OCI-LY1 (cell line): ENCODE measurements around the gene FIG4.

Experiments used
- H2AFZ ChIP-seq: fragments of 200-600 bp; sonication (generic), shearing (Covaris generic); 2 replicates; pipeline ENCODE4 v1.6.0; 2014; ENCODE audit warnings: antibody characterized with exemption, mild to moderate bottlenecking, low read length
- H3F3A ChIP-seq: fragments of 200-600 bp; sonication (generic), shearing (Covaris generic); 2 replicates; pipeline ENCODE4 v1.6.0; 2014; ENCODE audit warnings: mild to moderate bottlenecking, antibody characterized with exemption, low read length, moderate library complexity; ENCODE audit not compliant: insufficient read depth
- H3K27ac ChIP-seq: fragments of 200-600 bp; sonication (generic); 2 replicates; pipeline ENCODE4 v1.5.1; 2014; ENCODE audit warnings: low read length, mixed run types, mild to moderate bottlenecking, low read depth; ENCODE audit not compliant: poor library complexity, severe bottlenecking
- H3K27me3 ChIP-seq: fragments of 200-600 bp; sonication (generic); 2 replicates; pipeline ENCODE4 v1.6.0; 2014; ENCODE audit warnings: antibody characterized with exemption, mild to moderate bottlenecking, low read length, moderate library complexity; ENCODE audit not compliant: insufficient read depth
- H3K36me3 ChIP-seq: fragments of 200-600 bp; sonication (generic); 2 replicates; pipeline ENCODE4 v1.6.1; 2014; ENCODE audit warnings: mild to moderate bottlenecking, antibody characterized with exemption, low read length, moderate library complexity, mixed read lengths; ENCODE audit not compliant: insufficient read depth
- H3K4me1 ChIP-seq: fragments of 200-600 bp; sonication (generic); 2 replicates; pipeline ENCODE4 v1.5.1; 2014; ENCODE audit warnings: mild to moderate bottlenecking, low read length, moderate library complexity; ENCODE audit not compliant: insufficient read depth, severe bottlenecking
- H3K4me2 ChIP-seq: fragments of 200-600 bp; sonication (generic), shearing (Covaris generic); 2 replicates; pipeline ENCODE4 v1.6.1; 2014; ENCODE audit warnings: low read length
- H3K4me3 ChIP-seq: fragments of 200-600 bp; sonication (generic); 2 replicates; pipeline ENCODE4 v1.5.1; 2014; ENCODE audit warnings: low read length, low read depth, mild to moderate bottlenecking, mixed read lengths; ENCODE audit not compliant: poor library complexity, severe bottlenecking
- H3K79me2 ChIP-seq: fragments of 200-600 bp; shearing (Covaris generic); 2 replicates; pipeline ENCODE4 v1.6.1; 2016; ENCODE audit warnings: mixed run types, low read length, mixed read lengths; ENCODE audit not compliant: insufficient read depth
- H3K9ac ChIP-seq: fragments of 200-600 bp; sonication (generic), shearing (Covaris generic); 2 replicates; pipeline ENCODE4 v1.6.1; 2014; ENCODE audit warnings: mild to moderate bottlenecking, low read length, mixed read lengths
- H3K9me2 ChIP-seq: fragments of 200-600 bp; sonication (generic), shearing (Covaris generic); 2 replicates; pipeline ENCODE4 v1.6.1; 2014; ENCODE audit warnings: low read depth, mild to moderate bottlenecking, low read length, mixed read lengths
- H3K9me3 ChIP-seq: fragments of 200-600 bp; shearing (Covaris generic); 2 replicates; pipeline ENCODE4 v1.6.1; 2014; ENCODE audit warnings: low read length, mixed read lengths
- H4K20me1 ChIP-seq: fragments of 200-600 bp; sonication (generic), shearing (Covaris generic); 2 replicates; pipeline ENCODE4 v1.6.0; 2016; ENCODE audit warnings: mild to moderate bottlenecking, low read length; ENCODE audit not compliant: insufficient read depth
- CTCF ChIP-seq: fragments of 200-600 bp; sonication (generic), shearing (Covaris generic); IDR thresholded peaks from 2 replicates; pipeline ENCODE4 v1.5.1; 2017; ENCODE audit warnings: mild to moderate bottlenecking, antibody characterized with exemption, low read length, moderate library complexity, mixed read lengths
- EZH2 ChIP-seq: fragments of 200-600 bp; sonication (generic), shearing (Covaris generic); IDR thresholded peaks from 2 replicates; pipeline ENCODE4 v1.8.0; 2017; ENCODE audit warnings: borderline replicate concordance, mixed run types, mild to moderate bottlenecking, antibody characterized with exemption, low read length, moderate library complexity, mixed read lengths

Gene FIG4

DNA sequence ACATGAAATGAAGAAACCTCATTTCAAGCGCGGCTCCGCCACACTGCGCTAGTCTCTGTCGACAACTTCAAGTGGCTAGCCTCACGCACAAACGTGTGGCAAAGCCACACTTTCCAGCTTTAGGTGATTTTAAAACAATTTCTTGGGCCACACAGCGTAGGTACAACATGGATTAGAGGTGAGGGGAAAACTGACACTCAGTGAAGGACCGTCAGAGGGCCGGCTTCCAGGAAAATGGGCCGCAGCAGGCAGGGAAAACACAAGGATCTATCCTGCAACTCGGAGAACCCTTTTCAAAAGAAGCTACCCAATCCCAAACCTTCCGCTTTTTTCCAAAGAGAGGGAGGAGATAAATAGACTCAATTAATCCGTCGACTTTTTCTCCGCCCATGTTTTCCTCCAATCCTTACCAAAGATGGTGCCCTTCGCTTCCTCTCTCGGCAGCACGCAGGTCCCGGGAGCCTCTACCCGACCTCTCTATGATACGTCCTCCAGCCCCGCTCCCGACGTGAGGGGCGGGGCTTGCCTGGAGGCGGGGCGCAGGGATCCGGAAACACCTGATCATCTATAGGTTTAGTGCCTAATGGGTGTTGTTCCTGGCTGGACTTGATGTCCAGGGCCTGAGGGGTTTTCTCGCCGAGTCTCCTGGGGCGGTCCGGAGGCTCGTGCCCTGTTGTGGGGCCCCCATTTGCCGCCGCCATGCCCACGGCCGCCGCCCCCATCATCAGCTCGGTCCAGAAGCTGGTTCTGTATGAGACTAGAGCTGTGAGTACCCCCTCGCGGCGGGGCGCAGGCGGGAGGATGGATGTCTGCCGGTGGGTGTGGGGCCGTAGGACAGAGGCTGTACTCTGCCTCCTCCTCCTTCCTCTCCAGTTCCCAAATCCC lies at the start of gene FIG4, which contains the start of gene AK9:
Gene FIG4 (plus strand): TSS at position 560 of the 885 bp plus-strand sequence. CDS start 140 bp downstream, at position 700.
Gene AK9 (minus strand): TSS at position 466 of the 885 bp plus-strand sequence. CDS start 15,457 bp downstream, outside the sequence.
- H3K9me2 ChIP-seq, result no peaks in the 10 kb centered on the region
- peak; percentile 35; the same call in 1 of the 2 replicates for TF ChIP-seq CTCF
- no peak for TF ChIP-seq EZH2
- H3K9me3 ChIP-seq, result no peaks in the 10 kb centered on the region
- no peak within 1 kb of the TSS for H3K27ac ChIP-seq
- no peaks in the 10 kb centered on the region for H4K20me1 ChIP-seq
- H3K36me3 ChIP-seq, result peaks cover 4% of the 10 kb centered on the region; the same call in 1 of the 2 replicates
- H3F3A ChIP-seq, result no peaks in the 10 kb centered on the region
- H3K27me3 ChIP-seq, result no peaks in the 10 kb centered on the region
- H3K79me2 ChIP-seq, result no peaks in the 10 kb centered on the region
- H3K4me3 ChIP-seq, result peak within 1 kb of the TSS; percentile 95
- peaks cover 25% of the 10 kb centered on the region for H3K4me1 ChIP-seq
- H3K9ac ChIP-seq, result peak within 1 kb of the TSS; percentile 80
- peak within 1 kb of the TSS; percentile 87 for H3K4me2 ChIP-seq
- H2AFZ ChIP-seq, result peak within 1 kb of the TSS; percentile 97

DNA sequence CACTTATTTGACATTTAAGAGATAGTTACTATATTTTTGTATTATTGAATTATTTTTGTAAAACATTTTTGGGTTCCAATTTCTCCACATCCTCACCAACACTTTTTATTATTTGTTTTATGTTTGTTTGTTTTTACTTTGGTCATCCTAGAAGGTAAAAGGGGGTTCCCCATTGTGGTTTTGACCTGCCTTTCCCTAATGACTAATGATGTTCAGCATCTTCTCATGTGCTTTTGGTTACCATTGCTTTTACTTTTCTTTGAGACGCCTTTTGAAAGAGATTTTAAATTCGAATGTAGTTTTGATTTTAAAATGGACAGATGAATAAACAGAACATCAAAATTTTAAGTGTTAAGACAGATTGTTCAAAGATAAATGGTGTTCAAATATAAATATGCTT lies 47.0 kb upstream of the FIG4 start:
- Histone ChIP-seq H3K4me3 (no peak overlapping the region), H3F3A (no peaks in the 10 kb centered on the region), H3K27ac (no peak overlapping the region), H4K20me1 (no peaks in the 10 kb centered on the region), H3K36me3 (no peaks in the 10 kb centered on the region), H3K4me2 (no peak overlapping the region), H3K9ac (no peak overlapping the region), H3K4me1 (no peaks in the 10 kb centered on the region), H3K9me2 (no peaks in the 10 kb centered on the region), H2AFZ (no peak overlapping the region), H3K27me3 (no peaks in the 10 kb centered on the region), H3K9me3 (no peaks in the 10 kb centered on the region), H3K79me2 (no peaks in the 10 kb centered on the region)
- TF ChIP-seq CTCF (no peak), EZH2 (no peak)

- no peaks in the 10 kb centered on the region for H3K4me1 ChIP-seq
- no peak overlapping the region for H3K9ac ChIP-seq
- H4K20me1 ChIP-seq, result no peaks in the 10 kb centered on the region
- H3K4me2 ChIP-seq, result no peak overlapping the region
- H3K27me3 ChIP-seq, result no peaks in the 10 kb centered on the region
- H3K9me3 ChIP-seq, result no peaks in the 10 kb centered on the region
- no peak overlapping the region for H2AFZ ChIP-seq
- no peak overlapping the region for H3K27ac ChIP-seq
- no peaks in the 10 kb centered on the region for H3K9me2 ChIP-seq
- H3K79me2 ChIP-seq, result no peaks in the 10 kb centered on the region
- no peaks in the 10 kb centered on the region for H3K36me3 ChIP-seq
- no peak overlapping the region for H3K4me3 ChIP-seq
- H3F3A ChIP-seq, result no peaks in the 10 kb centered on the region
- TF ChIP-seq CTCF (no peak), EZH2 (no peak)
Observed at GRCh38 chr6:109653264-109653663, 37.8 kb upstream of the FIG4 start.
